HG02938 (cell line): ENCODE results near the gene DLL4.

Experiments used
- ATAC-seq: cut with Tn5 transposase; IDR thresholded peaks from one replicate; pipeline ENCODE4 v1.9.1; 2021; ENCODE audit warnings: mild to moderate bottlenecking, moderate library complexity; ENCODE audit not compliant: unreplicated experiment

Gene DLL4

GRCh38 chr15:40906091-40906990 lies 22.8 kb upstream of the DLL4 start:
- peak; percentile 41 for ATAC-seq

GRCh38 chr15:40906991-40907802 lies 21.9 kb upstream of the DLL4 start:
- ATAC-seq: no peak

GRCh38 chr15:40908095-40908494 lies 21.0 kb upstream of the DLL4 start:
- no peak for ATAC-seq

- ATAC-seq: no peak
These were observed 19.2 kb upstream of the DLL4 start for GRCh38 chr15:40909662-40910630.

- ATAC-seq: no peak
These were observed 18.0 kb upstream of the DLL4 start for GRCh38 chr15:40911141-40911540.

GRCh38 chr15:40911693-40912092 lies 17.4 kb upstream of the DLL4 start:
- ATAC-seq: no peak

GRCh38 chr15:40912478-40912877 lies 16.7 kb upstream of the DLL4 start:
- ATAC-seq: no peak

- no peak for ATAC-seq
These were observed 15.1 kb upstream of the DLL4 start for GRCh38 chr15:40914013-40914412.

GRCh38 chr15:40914486-40914885 lies 14.7 kb upstream of the DLL4 start:
- no peak for ATAC-seq

GRCh38 chr15:40915116-40915661 lies 14.0 kb upstream of the DLL4 start:
- ATAC-seq: no peak

- no peak for ATAC-seq
These were observed 13.5 kb upstream of the DLL4 start for GRCh38 chr15:40915679-40916078.

- no peak for ATAC-seq
These were observed 11.6 kb upstream of the DLL4 start for GRCh38 chr15:40917585-40917984.

- ATAC-seq: no peak
These were observed 10.9 kb upstream of the DLL4 start for GRCh38 chr15:40918146-40918798.

GRCh38 chr15:40918799-40919392 lies 10.2 kb upstream of the DLL4 start:
- no peak for ATAC-seq

GRCh38 chr15:40921949-40922607 lies 7.1 kb upstream of the DLL4 start:
- ATAC-seq: no peak

GRCh38 chr15:40922608-40923005 lies 6.5 kb upstream of the DLL4 start:
- ATAC-seq: no peak

- ATAC-seq: no peak
These were observed 5.6 kb upstream of the DLL4 start for GRCh38 chr15:40923551-40923950.

GRCh38 chr15:40925495-40925862 lies 3.7 kb upstream of the DLL4 start:
- no peak for ATAC-seq
